Epithelial cell of proximal tubule (primary cell): Measurements from ENCODE around the gene AP4M1. TPM values are rescaled to one million over a fixed set of nuclear protein-coding genes. Genes with fewer than 3 reads are reported as not detected.

Experiments
- DNase-seq: peaks from one replicate; pipeline ENCODE4 v3.0.0-alpha.2; 2011; ENCODE audit warnings: low read depth
- H3K4me3 ChIP-seq: 2 replicates; pipeline ENCODE4 v1.5.1; 2011; ENCODE audit warnings: low read depth, mild to moderate bottlenecking, low read length
- CTCF ChIP-seq: conservative IDR thresholded peaks from 2 replicates; pipeline ENCODE4 v1.5.1; 2012; ENCODE audit warnings: low read depth, mild to moderate bottlenecking, low read length
- total RNA-seq: library from RNA; depleted of rRNA; stranded (reverse); fragments of >200 nt; gene quantifications from 2 replicates; pipeline ENCODE4 v1.2.3, GENCODE V29; 2015

The AP4M1 gene
- total RNA-seq, 1 donor from 2014 or later, result 11.5 TPM

- DNase-seq, result no peak
- no peak for TF ChIP-seq CTCF
- H3K4me3 ChIP-seq, result peak overlapping the region; percentile 100
These were observed 17.1 kb downstream of the AP4M1 start for GRCh38 chr7:100118388-100119071.

GRCh38 chr7:100119072-100119969, 17.9 kb downstream of the AP4M1 start, which contains the start of the genes CNPY4 and TAF6:
Gene CNPY4, plus strand, starts transcription at chr7:100119634. Its CDS starts 111 bp downstream, at chr7:100119745.
Gene TAF6, minus strand, starts transcription at chr7:100119358. Its CDS starts 5,149 bp downstream, at chr7:100114209.
- no peak for TF ChIP-seq CTCF
- H3K4me3 ChIP-seq, result peak within 1 kb of the TSS; percentile 100
- peak; percentile 81 for DNase-seq

- no peak for DNase-seq
- peak overlapping the region; percentile 100 for H3K4me3 ChIP-seq
- no peak for TF ChIP-seq CTCF
These were observed 18.7 kb downstream of the AP4M1 start for GRCh38 chr7:100119970-100120732.

- TF ChIP-seq CTCF, result no peak
- no peak for DNase-seq
- H3K4me3 ChIP-seq, result peak overlapping the region; percentile 100
These were observed 19.2 kb downstream of the AP4M1 start for GRCh38 chr7:100120733-100121036.

- TF ChIP-seq CTCF, result no peak
- DNase-seq, result no peak
- H3K4me3 ChIP-seq, result no peak overlapping the region
These were observed 20.6 kb downstream of the AP4M1 start for GRCh38 chr7:100122067-100122466.

GRCh38 chr7:100122568-100122967, 21.1 kb downstream of the AP4M1 start:
- H3K4me3 ChIP-seq, result no peak overlapping the region
- no peak for TF ChIP-seq CTCF
- no peak for DNase-seq
